GM18867 (cell line): ENCODE data around the gene C16orf95.

Source experiments
- ATAC-seq: cut with Tn5 transposase; IDR thresholded peaks from one replicate; pipeline ENCODE4 v1.9.1; 2021; ENCODE audit warnings: mild to moderate bottlenecking, moderate library complexity; ENCODE audit not compliant: unreplicated experiment

Gene C16orf95

DNA sequence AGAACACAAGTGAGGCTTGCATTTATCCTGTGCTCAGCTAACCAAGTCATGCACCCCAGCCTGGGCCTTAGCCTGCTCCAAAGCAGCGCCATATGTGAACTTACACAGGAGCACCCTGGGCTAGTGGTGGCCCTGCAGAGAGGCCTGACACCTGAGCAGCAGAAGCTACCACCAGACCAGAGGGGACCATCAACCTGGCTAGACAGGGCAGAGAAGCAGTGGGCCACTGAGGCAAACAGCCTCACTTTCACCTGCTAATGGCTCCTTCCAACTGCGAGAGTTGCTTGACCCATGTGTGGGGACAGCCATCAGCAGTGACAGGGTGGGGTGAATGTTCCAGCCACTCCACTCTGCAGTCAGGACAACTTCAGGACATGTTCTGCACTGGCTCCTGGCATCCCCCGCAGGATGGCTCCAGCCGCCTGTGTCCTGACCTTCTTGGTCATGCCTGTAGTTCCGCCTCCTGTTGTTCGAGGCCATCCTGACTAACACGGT is 2.9 kb upstream of the C16orf95 start:
- no peak for ATAC-seq

DNA sequence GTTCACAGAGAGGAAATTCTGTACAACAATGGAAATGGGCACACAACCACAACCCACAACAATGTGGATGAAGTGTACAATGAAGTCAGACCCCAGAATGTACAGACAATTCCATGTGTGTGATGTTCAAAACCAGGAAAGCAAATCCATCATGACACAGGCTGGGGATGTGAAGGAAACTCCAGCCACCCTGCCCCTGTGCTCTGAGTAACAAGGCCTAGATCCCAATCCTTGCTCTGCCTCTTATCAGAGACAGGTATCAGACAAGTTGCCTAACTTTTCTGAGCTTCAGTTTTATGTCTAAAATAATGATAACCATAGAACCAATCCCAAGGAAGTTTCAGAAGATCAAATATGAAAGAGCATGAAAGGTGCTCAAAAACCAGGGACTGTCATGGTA is 1.8 kb upstream of the C16orf95 start:
- ATAC-seq = no peak

DNA sequence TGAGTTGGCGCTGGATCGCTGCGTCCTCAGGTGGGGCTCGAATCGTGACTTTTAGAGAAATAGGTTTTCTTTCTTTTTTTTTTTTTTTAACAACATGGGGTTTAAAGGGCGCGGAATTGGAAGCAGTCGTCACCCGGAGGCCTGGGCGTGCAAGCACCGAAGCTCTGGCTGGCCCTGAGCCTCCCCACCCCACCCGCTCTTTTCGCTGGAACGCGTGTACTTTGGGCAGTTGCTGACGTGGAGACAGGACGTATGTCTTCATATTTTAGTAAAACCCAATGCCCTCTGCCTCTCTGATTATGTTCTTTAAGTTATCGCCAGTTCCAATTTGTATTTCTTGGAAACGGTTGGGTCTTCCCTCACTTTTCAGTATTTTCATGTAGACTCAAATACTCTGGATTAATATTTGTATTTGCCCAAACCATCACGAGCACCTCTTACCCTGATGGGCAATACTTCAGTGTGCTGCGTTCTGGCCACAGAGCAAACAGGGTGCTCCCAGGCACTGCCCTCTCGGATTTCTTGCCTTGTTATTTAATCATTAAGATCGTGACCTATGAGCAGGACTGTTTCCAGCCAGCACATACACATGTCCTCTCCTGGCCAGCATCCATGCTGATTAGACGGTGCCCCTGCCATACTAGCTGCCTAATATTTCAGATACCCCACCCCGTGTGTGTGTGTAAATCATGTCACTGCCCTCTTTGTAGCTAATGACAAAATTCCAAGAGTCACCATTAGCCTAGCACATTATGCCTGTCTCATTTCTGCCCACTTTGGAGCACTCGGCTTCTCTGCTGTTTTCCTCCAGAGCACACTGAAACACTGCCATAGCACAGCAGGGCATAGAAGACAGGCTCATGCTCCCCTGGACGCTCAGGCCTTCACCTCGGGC is 805 bp upstream of the C16orf95 start:
- peak; percentile 18 for ATAC-seq

DNA sequence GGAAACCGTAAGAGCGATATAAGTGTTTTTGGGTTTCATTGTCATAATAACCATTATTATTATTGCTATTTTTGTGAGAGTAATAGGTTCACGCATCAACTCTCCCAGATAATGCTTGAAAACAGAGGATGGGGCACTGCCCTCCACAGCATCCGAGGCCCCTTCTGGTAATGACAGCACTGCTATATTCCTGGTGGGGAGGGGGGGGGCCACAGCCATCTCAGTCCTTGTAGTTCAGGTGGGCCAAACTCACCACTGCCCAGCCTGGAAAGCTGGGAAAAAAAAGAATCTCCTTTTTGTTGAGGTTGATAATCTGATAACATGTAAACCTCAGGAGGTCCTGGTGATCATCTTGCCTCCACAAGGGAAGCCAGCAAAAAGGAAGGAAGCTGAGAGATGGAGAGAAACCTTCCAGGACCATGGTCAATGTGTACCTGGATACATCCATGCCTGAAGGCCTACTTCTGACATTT is 706 bp downstream of the C16orf95 start:
- no peak for ATAC-seq

DNA sequence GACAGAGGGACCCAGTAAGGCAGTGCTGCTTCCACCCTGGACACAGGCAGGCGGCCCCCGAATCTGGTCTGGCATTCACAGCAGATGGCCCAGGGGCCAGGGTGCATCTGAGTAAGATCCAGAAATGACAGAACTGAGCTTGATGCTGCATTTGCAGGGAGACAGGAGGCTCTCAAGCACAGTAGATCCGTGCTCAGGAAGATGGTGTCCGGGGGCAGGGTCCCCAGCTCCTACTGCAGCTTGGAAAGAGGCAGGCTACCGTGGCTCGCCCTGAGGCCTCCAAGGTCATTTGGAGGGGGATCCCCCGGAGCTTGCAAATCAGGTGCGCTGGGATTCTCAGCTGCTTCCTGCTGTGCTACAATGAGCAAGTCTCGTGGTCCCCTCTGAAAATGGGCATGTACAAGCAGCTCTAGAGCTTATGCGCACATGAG is 2.2 kb downstream of the C16orf95 start:
- no peak for ATAC-seq

DNA sequence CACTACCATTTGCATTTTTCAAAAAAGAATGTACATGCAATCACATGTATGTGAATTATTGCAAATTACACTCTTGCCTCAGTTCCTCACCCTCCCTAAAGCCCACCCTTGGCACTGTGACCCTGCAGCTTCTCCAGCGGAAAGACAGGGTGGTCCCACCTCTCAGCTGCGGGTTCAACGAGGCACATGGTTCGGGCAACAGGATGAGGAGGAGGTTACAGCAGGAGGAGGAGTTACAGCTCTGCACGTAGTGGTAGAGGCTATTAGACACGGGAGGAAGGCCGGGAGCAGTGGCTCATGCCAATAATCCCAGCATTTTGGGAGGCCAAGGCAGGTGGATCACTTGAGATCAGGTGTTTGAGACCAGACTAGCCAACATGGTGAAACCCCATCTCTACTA is 5.2 kb downstream of the C16orf95 start:
- no peak for ATAC-seq

DNA sequence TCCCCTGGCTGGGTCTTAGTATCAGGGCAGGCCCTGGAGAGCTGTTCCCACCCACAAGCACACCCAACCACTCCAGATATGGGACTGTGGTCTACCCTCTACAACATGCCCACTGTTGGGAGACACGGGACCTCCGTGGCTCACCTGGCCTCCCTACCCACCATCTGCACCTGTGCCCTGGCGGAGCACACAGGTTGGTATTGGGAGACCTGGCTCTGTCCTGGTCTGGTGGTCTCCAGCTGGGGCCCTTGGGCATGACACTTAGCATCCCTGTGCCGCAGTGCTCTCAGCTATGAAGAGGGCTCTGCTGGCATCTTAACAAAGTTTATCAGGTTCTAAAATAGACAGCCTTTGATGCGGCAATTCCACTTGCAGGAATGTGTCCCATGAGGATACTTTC is 5.8 kb downstream of the C16orf95 start:
- no peak for ATAC-seq

DNA sequence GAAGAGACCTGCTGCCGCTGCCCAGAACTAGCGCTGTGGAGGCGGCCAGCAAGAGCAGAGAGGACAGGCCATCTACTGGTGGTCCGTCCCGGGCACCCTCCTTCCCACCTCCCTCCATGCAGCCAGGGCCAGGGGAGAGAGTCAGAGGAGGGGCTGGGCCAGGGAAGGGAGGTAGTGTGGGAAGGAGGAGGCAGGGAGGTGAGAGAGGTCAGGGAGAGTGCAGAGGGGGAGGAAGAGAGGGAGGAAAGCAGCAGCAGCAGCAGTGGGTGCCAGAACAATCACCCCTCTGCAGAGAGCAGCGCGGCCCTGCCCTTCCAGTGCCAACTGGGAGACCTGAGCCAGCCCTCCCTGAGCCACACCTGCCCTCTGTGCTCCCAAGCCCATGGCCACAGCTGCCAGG is 6.6 kb downstream of the C16orf95 start:
- no peak for ATAC-seq

DNA sequence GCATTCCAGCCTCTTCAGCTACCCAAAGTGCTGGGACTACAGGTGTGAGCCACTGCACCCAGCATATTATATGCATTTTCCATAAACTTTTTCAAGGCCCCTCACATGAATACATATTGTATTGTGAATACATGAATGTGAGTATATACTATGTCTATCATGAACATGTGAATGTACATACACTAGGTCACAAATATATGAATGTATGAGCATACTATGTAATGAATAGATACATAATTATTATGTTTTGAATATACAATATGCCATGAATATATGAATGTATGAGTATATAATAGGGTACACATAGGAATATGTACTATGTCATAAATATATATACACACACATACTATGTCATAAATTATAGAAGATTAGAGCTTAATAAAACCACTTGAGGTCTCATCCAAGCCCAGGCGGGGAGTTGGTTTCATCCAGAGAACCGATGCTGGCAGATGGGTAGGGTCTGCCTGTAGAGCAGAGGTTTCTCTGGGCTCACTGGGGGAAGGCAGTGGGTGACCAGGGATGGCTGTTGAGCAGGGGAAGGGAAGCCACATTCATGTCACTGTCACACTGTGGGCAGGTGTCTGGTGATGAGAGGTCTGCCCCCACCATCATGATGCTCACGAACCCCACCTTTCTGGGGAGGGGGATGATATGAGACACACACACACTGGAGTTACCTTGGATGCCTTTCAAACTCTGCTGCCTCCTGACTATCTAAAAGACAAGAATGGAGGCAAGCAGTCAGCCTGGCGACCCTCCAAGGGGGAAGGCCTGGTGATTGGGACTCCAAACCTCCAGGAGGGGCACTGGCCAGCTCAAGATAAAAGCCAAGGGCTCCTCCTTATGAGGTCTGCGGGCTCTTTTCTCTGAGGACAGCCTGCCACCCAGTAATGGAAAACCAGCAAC is 7.3 kb downstream of the C16orf95 start:
- no peak for ATAC-seq

DNA sequence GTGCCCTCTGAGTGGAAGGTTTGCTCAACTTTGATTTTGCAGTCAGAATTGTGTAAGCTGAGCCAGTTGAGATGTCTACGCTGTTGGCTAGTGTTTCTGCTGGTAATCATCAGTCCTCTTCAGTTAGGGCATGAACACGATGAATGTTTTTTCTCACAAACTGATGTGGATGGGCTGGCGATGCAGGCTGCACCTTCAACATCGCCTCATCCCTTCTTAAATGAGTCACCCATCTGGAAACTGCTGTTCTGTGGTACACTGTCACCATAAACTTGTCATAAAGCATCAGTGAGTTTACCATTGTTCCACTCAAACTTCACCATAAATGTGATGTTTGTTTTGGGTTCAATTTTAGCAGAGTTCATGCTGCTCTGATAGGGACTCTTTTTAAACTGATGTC is 8.4 kb downstream of the C16orf95 start:
- ATAC-seq = no peak

DNA sequence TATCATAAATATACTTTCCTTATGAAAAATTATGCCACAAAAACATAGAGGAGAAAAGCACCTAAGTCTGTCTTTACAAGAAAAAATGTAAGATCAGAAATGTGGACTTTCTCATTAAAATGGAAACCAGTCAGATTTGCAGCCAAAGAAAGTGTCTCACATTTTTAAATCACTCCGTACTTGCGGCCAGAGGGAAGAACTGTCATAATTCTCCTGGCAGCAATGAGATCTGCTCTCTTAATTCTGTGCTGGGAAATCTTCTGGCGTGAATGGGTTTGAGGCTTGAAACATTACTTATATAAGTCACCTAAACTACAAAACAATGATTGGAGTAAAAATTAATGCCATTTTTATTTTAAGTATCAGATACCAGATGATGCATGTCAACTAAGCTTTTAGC is 10.7 kb downstream of the C16orf95 start:
- no peak for ATAC-seq

DNA sequence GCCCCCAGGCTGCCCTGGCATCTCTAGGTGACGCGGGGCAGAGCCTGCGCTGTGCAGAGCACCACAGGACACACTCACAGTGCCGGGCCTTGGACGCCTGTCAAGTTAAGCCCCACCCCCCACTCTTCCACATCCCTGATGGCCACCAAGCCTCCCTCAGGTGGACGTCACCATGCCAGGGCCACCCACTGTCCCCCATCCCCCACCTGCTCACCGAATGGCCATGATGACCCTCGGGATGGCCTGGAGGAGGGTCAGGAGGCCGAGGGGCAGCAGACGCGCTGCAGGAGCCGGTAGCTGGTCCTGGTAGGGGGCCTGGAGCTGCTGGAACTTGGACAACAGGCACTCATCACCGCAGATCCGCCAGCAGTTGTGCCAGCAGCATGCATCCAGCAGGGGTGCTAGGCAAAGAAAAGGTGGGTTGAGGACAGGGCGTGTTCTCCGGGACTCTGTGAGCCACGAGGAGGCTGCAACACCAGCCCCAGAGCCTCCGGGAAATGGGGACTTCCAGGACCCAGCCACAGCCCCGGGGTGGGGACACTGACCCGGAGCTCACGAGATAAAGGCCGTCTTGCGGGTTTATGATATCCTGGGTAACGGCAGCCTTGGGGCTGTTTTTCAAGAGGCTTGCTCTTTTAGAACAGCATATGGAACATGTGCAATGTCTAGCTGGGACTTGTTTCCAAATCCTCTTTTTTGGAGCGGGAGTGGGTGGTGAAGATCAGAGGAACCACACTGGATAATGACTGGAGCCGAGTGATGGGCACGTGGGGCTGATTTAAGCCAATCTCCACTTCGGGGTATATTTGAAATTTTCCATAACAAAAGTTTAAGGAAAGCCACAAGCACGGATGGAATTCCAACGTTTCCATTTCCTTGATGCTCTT is 11.4 kb downstream of the C16orf95 start:
- no peak for ATAC-seq

DNA sequence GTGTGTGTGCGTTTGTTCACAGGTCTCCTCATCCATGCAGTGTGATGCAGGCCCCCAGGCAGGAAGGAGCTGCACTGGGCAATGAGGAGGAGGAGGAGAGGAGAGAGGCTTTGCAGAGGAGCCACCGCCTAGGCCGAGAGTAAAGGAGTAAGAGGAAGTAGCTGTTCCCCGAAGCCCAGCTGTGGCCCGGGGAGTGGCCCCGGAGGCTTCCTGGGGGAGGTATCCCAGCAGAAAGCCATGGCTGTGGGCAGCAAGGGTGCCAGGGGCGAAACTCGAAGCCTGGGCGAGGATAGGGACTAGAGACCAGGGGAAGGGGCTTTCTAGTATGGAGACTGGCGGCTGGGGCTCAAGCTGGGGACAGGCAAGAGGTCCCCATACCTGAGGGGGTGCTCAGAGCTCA is 12.2 kb downstream of the C16orf95 start:
- ATAC-seq = no peak

DNA sequence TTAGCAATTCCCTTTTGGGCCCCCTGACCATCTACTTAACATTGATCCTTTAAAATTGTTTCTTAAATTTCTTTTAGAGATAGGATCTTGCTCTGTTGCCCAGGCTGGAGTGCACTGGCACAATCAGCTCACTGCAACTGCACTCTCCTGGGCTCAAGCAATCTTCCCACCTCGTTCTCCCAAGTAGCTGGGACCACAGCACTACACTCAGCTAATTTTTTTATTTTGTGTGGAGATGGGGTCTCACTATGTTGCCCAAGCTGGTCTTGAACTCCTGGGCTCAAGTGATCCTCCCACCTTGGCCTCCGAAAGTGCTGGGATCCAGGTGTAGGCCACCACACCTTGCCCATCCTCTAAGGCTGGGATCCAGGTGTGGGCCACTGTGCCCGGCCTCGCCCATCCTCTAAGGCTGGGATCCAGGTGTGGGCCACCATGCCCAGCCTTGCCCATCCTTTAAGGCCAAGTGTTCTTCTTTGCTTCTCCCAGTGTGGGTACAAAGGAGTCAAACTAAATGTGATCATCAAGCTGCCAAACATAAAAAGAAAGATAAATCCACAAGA is 13.2 kb downstream of the C16orf95 start:
- ATAC-seq = no peak

DNA sequence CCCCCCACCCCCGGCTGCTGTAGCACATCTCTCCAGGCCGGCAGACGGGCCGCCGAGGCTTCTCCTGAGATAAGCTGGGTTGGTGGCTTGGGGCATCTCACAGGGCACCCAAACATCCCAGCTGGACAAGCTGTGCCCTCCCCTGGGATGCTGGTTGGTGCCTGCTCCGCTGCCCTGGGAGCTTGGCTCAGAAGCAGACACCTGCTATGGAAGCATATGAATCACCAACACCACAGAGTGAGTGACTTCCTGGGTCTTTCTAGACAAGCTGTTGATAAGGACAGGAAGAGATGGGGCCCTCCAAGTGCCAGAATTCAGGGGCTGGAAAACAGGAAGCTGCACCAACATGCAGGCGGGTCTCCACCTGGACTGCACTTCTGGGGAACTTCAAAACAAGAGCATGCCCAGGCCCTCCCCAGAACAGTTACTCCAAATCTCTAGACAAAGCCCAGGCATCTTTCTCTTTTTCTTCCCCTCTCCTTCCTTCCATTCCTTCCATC is 13.7 kb downstream of the C16orf95 start:
- no peak for ATAC-seq

DNA sequence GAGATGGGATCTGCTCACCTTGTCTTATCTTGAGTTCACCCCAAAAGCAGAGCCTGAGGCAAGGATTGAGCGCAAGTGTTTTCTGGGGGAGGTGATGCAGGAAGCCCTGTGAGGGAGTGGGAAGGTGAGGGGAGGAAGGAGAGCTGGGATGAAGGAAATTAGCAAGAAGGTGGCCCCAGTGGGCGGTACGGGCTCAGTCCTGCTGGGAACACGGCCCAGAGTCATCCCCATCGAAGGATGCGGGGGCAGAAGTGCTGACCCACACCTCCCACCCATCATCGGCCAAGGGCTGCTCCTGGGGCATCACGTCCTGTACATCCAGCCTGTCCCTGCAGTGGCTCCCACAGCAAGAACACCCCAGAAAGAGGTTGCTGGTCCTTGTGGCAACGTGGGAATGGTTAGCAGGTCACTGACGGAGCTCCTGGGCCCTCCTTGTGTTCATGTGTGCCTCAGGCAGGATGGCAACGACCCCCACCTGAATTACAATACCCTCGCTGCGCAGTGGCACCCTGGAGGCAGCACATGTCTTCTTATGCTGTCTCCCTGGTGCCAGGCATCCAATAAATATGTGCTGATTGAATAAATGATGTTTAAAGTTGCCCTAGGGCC is 18.2 kb downstream of the C16orf95 start:
- no peak for ATAC-seq

DNA sequence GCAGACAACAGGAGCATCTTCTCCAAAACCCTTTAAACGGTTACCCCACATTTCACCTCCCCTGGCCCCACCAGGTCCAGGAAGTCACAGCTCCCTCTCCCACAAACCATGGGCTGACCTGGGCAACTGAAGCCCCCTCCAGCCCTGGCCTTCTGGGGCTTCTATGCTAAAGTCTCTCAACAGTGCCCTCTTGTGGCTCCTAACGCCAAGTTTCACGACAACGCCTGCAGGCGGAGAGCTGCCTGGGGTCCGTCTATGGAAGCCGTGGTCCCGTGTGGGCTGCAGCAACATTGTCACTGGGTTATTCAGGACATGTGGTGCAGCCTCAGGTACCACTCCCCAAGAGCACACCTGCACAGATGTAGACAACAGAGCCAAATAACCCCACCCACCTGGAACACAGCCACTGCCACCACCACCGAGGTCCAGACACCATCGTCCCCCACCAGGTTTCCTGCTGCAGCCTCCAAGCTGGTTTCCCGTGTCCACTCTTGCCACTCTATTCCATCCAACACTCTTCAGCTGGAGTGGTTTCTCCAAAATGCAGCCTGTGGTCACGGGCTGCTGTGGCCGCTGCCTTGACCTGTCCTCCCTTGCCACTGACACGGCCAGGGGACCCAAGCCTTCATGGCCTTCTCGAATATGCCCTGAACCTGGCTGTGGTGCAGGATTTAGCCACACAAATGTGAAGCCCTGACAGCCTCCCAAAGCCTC is 19.1 kb downstream of the C16orf95 start:
- no peak for ATAC-seq

DNA sequence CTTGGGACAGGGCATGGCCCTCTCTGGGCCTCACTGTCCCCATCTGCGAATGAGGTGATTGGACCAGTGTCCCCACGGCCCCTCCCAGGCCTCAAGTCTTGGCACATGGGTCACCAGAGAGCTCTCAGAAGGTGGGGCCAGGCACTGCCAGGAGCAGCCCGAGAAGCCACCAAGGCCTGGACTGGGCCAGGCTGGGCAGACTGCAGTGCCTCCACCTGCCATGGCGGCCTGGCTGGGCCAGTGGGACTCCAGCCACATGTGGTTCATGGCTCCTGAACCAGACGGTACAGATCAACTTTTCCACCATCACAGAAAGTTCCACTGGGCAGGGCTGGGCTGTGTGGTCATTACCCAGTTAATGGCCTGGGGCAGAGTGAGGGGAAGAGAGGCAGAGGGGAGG is 19.8 kb downstream of the C16orf95 start:
- no peak for ATAC-seq
